HEK293T (cell line): ENCODE data around the gene NEK5.

ENCODE experiments used
- CTCF ChIA-PET: fragments of 350-600 bp; formaldehyde crosslinking; extraction: SDS; loops from one replicate; lab custom pipeline; 2021; ENCODE audit warnings: antibody characterized with exemption, inconsistent platforms; lab: Yijun Ruan, JAX
- POLR2A ChIA-PET: fragments of 350-600 bp; formaldehyde crosslinking; extraction: SDS; loops from one replicate; lab custom pipeline; 2020; ENCODE audit warnings: antibody characterized with exemption, inconsistent platforms; lab: Yijun Ruan, JAX
- DNase-seq: peaks from one replicate; pipeline ENCODE4 v3.0.0; 2012; ENCODE audit warnings: mixed read lengths; ENCODE audit errors: extremely low spot score
- ARNT ChIP-seq: fragments of 450-650 bp; IDR thresholded peaks from 2 replicates; pipeline ENCODE4 v1.6.1; 2017; ENCODE audit warnings: mild to moderate bottlenecking
- BHLHE40 ChIP-seq: fragments of 450-650 bp; IDR thresholded peaks from 2 replicates; pipeline ENCODE4 v1.6.1; 2016; ENCODE audit warnings: mild to moderate bottlenecking, moderate library complexity, borderline replicate concordance
- CTBP1 ChIP-seq: fragments of 450-650 bp; IDR thresholded peaks from 2 replicates; pipeline ENCODE4 v1.6.1; 2016; ENCODE audit warnings: borderline replicate concordance
- ELF4 ChIP-seq: fragments of 450-650 bp; IDR thresholded peaks from 2 replicates; pipeline ENCODE4 v1.6.1; 2017; ENCODE audit warnings: antibody characterized with exemption
- FOXA1 ChIP-seq: fragments of 450-650 bp; IDR thresholded peaks from 2 replicates; pipeline ENCODE4 v1.6.1; 2016; ENCODE audit warnings: mild to moderate bottlenecking
- FOXK2 ChIP-seq: fragments of 450-650 bp; IDR thresholded peaks from 2 replicates; pipeline ENCODE4 v1.6.1; 2016; ENCODE audit warnings: mild to moderate bottlenecking
- FOXM1 ChIP-seq: fragments of 450-650 bp; IDR thresholded peaks from 2 replicates; pipeline ENCODE4 v1.6.1; 2017; ENCODE audit warnings: mild to moderate bottlenecking, borderline replicate concordance
- HDGF ChIP-seq: fragments of 450-650 bp; IDR thresholded peaks from 2 replicates; pipeline ENCODE4 v1.6.1; 2017; ENCODE audit warnings: antibody characterized with exemption, borderline replicate concordance
- L3MBTL2 ChIP-seq: fragments of 450-650 bp; conservative IDR thresholded peaks from 2 replicates; pipeline ENCODE4 v1.6.1; 2016; ENCODE audit warnings: mild to moderate bottlenecking
- LEF1 ChIP-seq: fragments of 450-650 bp; IDR thresholded peaks from 2 replicates; pipeline ENCODE4 v1.6.1; 2017; ENCODE audit warnings: mild to moderate bottlenecking, borderline replicate concordance
- NFRKB ChIP-seq: fragments of 450-650 bp; IDR thresholded peaks from 2 replicates; pipeline ENCODE4 v1.6.1; 2016; ENCODE audit warnings: mild to moderate bottlenecking, moderate library complexity
- PKNOX1 ChIP-seq: fragments of 450-650 bp; IDR thresholded peaks from 2 replicates; pipeline ENCODE4 v1.6.1; 2016
- SP1 ChIP-seq: fragments of 450-650 bp; IDR thresholded peaks from 2 replicates; pipeline ENCODE4 v1.6.1; 2017
- SUZ12 ChIP-seq: fragments of 450-650 bp; IDR thresholded peaks from 2 replicates; pipeline ENCODE4 v1.6.1; 2016; ENCODE audit warnings: mild to moderate bottlenecking
- TARDBP ChIP-seq: fragments of 450-650 bp; IDR thresholded peaks from 2 replicates; pipeline ENCODE4 v1.6.1; 2016
- ZNF384 ChIP-seq: fragments of 450-650 bp; IDR thresholded peaks from 2 replicates; pipeline ENCODE4 v1.6.1; 2016

NEK5 gene

GRCh38 chr13:51999921-52000320, 129.0 kb downstream of the NEK5 start:
- CTCF ChIA-PET, result interaction anchor here (1.2 kb wide), 1 partner anchor 128 kb away, joined by 8 read pairs; no protein-coding TSS in a partner anchor
- POLR2A ChIA-PET, result interaction anchor here (0.9 kb wide), 1 partner anchor 126 kb away, joined by 3 read pairs; no protein-coding TSS in a partner anchor
- TF ChIP-seq TARDBP, result no peak
- no peak for TF ChIP-seq FOXK2
- no peak for TF ChIP-seq PKNOX1
- no peak for TF ChIP-seq CTBP1
- no peak for TF ChIP-seq NFRKB
- no peak for TF ChIP-seq HDGF
- no peak for TF ChIP-seq BHLHE40
- no peak for TF ChIP-seq ELF4
- TF ChIP-seq SUZ12, result no peak
- TF ChIP-seq LEF1, result no peak
- no peak for TF ChIP-seq L3MBTL2
- TF ChIP-seq FOXA1, result no peak
- no peak for TF ChIP-seq ZNF384
- DNase-seq, result no peak

GRCh38 chr13:51999510-51999911, 129.4 kb downstream of the NEK5 start:
- ChIA-PET CTCF (interaction anchor here (1.2 to 1.4 kb wide), 2 partner anchors 14 to 128 kb away, joined by 3 to 8 read pairs; no protein-coding TSS in a partner anchor), POLR2A (interaction anchor here (0.9 kb wide), 1 partner anchor 126 kb away, joined by 3 read pairs; no protein-coding TSS in a partner anchor)
- DNase-seq, result no peak

GRCh38 chr13:51998723-51999509, 130.0 kb downstream of the NEK5 start:
- DNase-seq, result no peak
- CTCF ChIA-PET, result interaction anchor here (0.9 to 1.4 kb wide), 4 partner anchors 14 to 129 kb away, joined by 3 to 8 read pairs (median 3); no protein-coding TSS in a partner anchor
- TF ChIP-seq ELF4 (no peak), CTBP1 (no peak), LEF1 (no peak)
- POLR2A ChIA-PET, result interaction anchor here (0.9 to 1.1 kb wide), 2 partner anchors 20 to 127 kb away, joined by 3 to 4 read pairs; no protein-coding TSS in a partner anchor

More at GRCh38 chr13:51999510-51999911, 129.4 kb downstream of the NEK5 start:
- no peak for TF ChIP-seq TARDBP

GRCh38 chr13:51997641-51998330, 131.1 kb downstream of the NEK5 start:
- ChIA-PET CTCF (interaction anchor here (0.9 to 1.4 kb wide), 2 partner anchors 42 to 129 kb away, joined by 3 read pairs; no protein-coding TSS in a partner anchor), POLR2A (interaction anchor here (1.1 kb wide), 1 partner anchor 19 kb away, joined by 4 read pairs; no protein-coding TSS in a partner anchor)
- peak; percentile 51 for DNase-seq
- TF ChIP-seq L3MBTL2, result peak; percentile 50
- peak; percentile 54; the same call in 1 of the 2 replicates for TF ChIP-seq FOXK2
- TF ChIP-seq HDGF, result no peak

- ChIA-PET POLR2A (no interaction called here), CTCF (no interaction called here)
- no peak for DNase-seq
- TF ChIP-seq SUZ12 (no peak), LEF1 (no peak), BHLHE40 (no peak), NFRKB (no peak), PKNOX1 (no peak), SP1 (no peak), TARDBP (no peak), CTBP1 (no peak), HDGF (no peak), L3MBTL2 (no peak), ZNF384 (no peak), FOXA1 (no peak), FOXM1 (no peak), ELF4 (no peak), ARNT (no peak), FOXK2 (no peak)
Measured at GRCh38 chr13:51997186-51997585, 131.7 kb downstream of the NEK5 start.

GRCh38 chr13:51996641-51997040, 132.2 kb downstream of the NEK5 start:
- ChIA-PET CTCF (no interaction called here), POLR2A (no interaction called here)
- DNase-seq, result no peak
- TF ChIP-seq ELF4 (no peak), PKNOX1 (no peak)
